Fibroblast of lung (primary cell): ENCODE results near the gene KRT34. TPM values are rescaled to one million over a fixed set of nuclear protein-coding genes. Genes with fewer than 3 reads are reported as not detected.
"Not testable (repeated sequence)": the region's sequence is repeated elsewhere in the genome, so short reads cannot be mapped to it uniquely, and the experiment has no call there.

Source experiments
- DNase-seq, 2 donors: peaks; one replicate each; pipeline versions ENCODE4 v3.0.0 to v3.0.0-alpha.2; 2010; ENCODE audit warnings: low read depth in 2 of 2
- H2AFZ ChIP-seq: 2 replicates; pipeline ENCODE4 v1.5.1; 2012; ENCODE audit warnings: low read length, control low read depth, inconsistent platforms
- H3K27ac ChIP-seq: 2 replicates; pipeline ENCODE4 v1.5.1; 2011; ENCODE audit warnings: low read length, control low read depth; ENCODE audit not compliant: insufficient read depth
- H3K27me3 ChIP-seq: 2 replicates; pipeline ENCODE4 v1.5.1; 2011; ENCODE audit warnings: mild to moderate bottlenecking, low read length; ENCODE audit not compliant: control insufficient read depth, insufficient read depth
- H3K36me3 ChIP-seq: 2 replicates; pipeline ENCODE4 v1.5.1; 2011; ENCODE audit warnings: low read length; ENCODE audit not compliant: control insufficient read depth, insufficient read depth
- H3K4me1 ChIP-seq: 2 replicates; pipeline ENCODE4 v1.5.1; 2011; ENCODE audit warnings: low read length; ENCODE audit not compliant: control insufficient read depth, insufficient read depth; ENCODE audit errors: extremely low read depth
- H3K4me2 ChIP-seq: 2 replicates; pipeline ENCODE4 v1.5.1; 2011; ENCODE audit warnings: low read length, control low read depth; ENCODE audit not compliant: insufficient read depth; ENCODE audit errors: extremely low read depth
- H3K4me3 ChIP-seq, 4 experiments: fragments of 200-600 bp in 1 of 4; sonication (generic) in 1 of 4; replicated peaks in 1 of 4; 2 replicates each; pipeline ENCODE4 v1.5.1; 2011 to 2016; ENCODE audit warnings: low read length in 4 of 4, low read depth in 3 of 4, mild to moderate bottlenecking in 3 of 4, control low read depth in 2 of 4, inconsistent platforms in 1 of 4, mixed read lengths in 1 of 4; ENCODE audit not compliant: insufficient read depth in 1 of 4; ENCODE audit errors: control extremely low read depth in 1 of 4
- H3K79me2 ChIP-seq: 2 replicates; pipeline ENCODE4 v1.5.1; 2012; ENCODE audit warnings: mild to moderate bottlenecking, low read length, inconsistent platforms; ENCODE audit not compliant: control insufficient read depth, insufficient read depth
- H3K9ac ChIP-seq: 2 replicates; pipeline ENCODE4 v1.5.1; 2011; ENCODE audit warnings: mild to moderate bottlenecking, low read length, control low read depth; ENCODE audit not compliant: insufficient read depth
- H3K9me3 ChIP-seq: 2 replicates; pipeline ENCODE4 v1.5.1; 2012; ENCODE audit warnings: low read depth, low read length; ENCODE audit not compliant: control insufficient read depth, insufficient read depth
- H4K20me1 ChIP-seq: 2 replicates; pipeline ENCODE4 v1.5.1; 2011; ENCODE audit warnings: low read length; ENCODE audit not compliant: control insufficient read depth, insufficient read depth; ENCODE audit errors: extremely low read depth
- CTCF ChIP-seq, 2 donors: IDR thresholded peaks in 1 of 2; conservative IDR thresholded peaks in 1 of 2; 1 replicate in 1 of 2; 2 replicates in 1 of 2; pipeline ENCODE4 v1.5.1; 2011 to 2012; ENCODE audit warnings: low read length in 2 of 2, control low read depth in 1 of 2, inconsistent platforms in 1 of 2, low read depth in 1 of 2, mild to moderate bottlenecking in 1 of 2
- EZH2 ChIP-seq: IDR thresholded peaks from 2 replicates; pipeline ENCODE4 v1.5.1; 2012; ENCODE audit warnings: low read length, control low read depth, mild to moderate bottlenecking; ENCODE audit errors: missing control alignments
- polyA minus RNA-seq: library from RNA; depleted of rRNA, polyadenylated mRNA; stranded (reverse); fragments of >200 nt; gene quantifications from 2 replicates; pipeline ENCODE4 v1.2.3, GENCODE V29; 2011; ENCODE audit warnings: low replicate concordance
- polyA plus RNA-seq, 2 donors: library from polyadenylated mRNA; depleted of rRNA in 1 of 2; stranded (reverse) in 1 of 2; unstranded in 1 of 2; fragments of >200 nt; gene quantifications; 2 replicates each; pipeline ENCODE4 v1.2.1, GENCODE V29; 2011 to 2012; ENCODE audit warnings: missing spikeins in 1 of 2
- total RNA-seq: library from RNA; depleted of rRNA; stranded (reverse); fragments of >200 nt; gene quantifications from 2 replicates; pipeline ENCODE4 v1.2.1, GENCODE V29; 2014

The KRT34 gene
- total RNA-seq (under 0.01 TPM in 1 of 2 replicates, not detected in the other), polyA plus RNA-seq (0.45 and 1.00 TPM in 2 replicates), polyA minus RNA-seq (0.89 and 1.9 TPM in 2 replicates)
- 0.55 and 0.96 TPM in 2 replicates for polyA plus RNA-seq (2012)

- H3K4me1 ChIP-seq, H3K4me3 ChIP-seq, H3K79me2 ChIP-seq, H3K36me3 ChIP-seq, H2AFZ ChIP-seq, H3K4me2 ChIP-seq, H3K27ac ChIP-seq, H3K9ac ChIP-seq, H3K9me3 ChIP-seq, H3K27me3 ChIP-seq, DNase-seq, H4K20me1 ChIP-seq: not testable (repeated sequence)
Observed at GRCh38 chr17:41381943-41382342, at the start of gene KRT34. KRT34 (minus strand) TSS chr17:41382306; CDS start chr17:41382246, 60 bp downstream.

- not testable (repeated sequence) for H4K20me1 ChIP-seq, H3K9me3 ChIP-seq, H3K4me3 ChIP-seq, H3K9ac ChIP-seq, H3K27ac ChIP-seq, DNase-seq, H3K4me1 ChIP-seq, H3K79me2 ChIP-seq, H3K36me3 ChIP-seq, H2AFZ ChIP-seq, H3K4me2 ChIP-seq, H3K27me3 ChIP-seq
Observed at GRCh38 chr17:41430376-41430775, 48.3 kb upstream of the KRT34 start.

GRCh38 chr17:41429667-41430066 lies 47.6 kb upstream of the KRT34 start:
- Histone ChIP-seq H3K9me3 (no peaks in the 10 kb centered on the region), H4K20me1 (no peaks in the 10 kb centered on the region), H3K4me3 (no peak overlapping the region), H3K27me3 (peaks cover 5% of the 10 kb centered on the region), H3K27ac (no peak overlapping the region), H3K79me2 (no peaks in the 10 kb centered on the region), H3K36me3 (no peaks in the 10 kb centered on the region), H3K4me1 (no peaks in the 10 kb centered on the region), H3K9ac (no peak overlapping the region), H3K4me2 (no peak overlapping the region), H2AFZ (no peak overlapping the region)
- DNase-seq: no peak
- no peak for TF ChIP-seq EZH2

GRCh38 chr17:41428591-41429291 lies 46.6 kb upstream of the KRT34 start:
- Histone ChIP-seq H3K79me2 (no peaks in the 10 kb centered on the region), H3K27ac (no peak overlapping the region), H3K4me1 (no peaks in the 10 kb centered on the region), H3K9me3 (no peaks in the 10 kb centered on the region), H3K27me3 (peaks cover 2% of the 10 kb centered on the region), H3K36me3 (no peaks in the 10 kb centered on the region), H3K4me2 (no peak overlapping the region), H2AFZ (no peak overlapping the region), H3K9ac (no peak overlapping the region), H3K4me3 (no peak overlapping the region), H4K20me1 (no peaks in the 10 kb centered on the region)
- DNase-seq: peak; percentile 15 to 63
- no peak for TF ChIP-seq EZH2
- TF ChIP-seq CTCF (conservative IDR thresholded peaks at IDR 0.05 in 1 of 2, IDR thresholded peaks at IDR 0.05 in 1 of 2; ENCODE audit: low read depth in 1 of 2, low read length in 2 of 2): no peak
